ENCODE results near the gene BDH1.

DNA sequence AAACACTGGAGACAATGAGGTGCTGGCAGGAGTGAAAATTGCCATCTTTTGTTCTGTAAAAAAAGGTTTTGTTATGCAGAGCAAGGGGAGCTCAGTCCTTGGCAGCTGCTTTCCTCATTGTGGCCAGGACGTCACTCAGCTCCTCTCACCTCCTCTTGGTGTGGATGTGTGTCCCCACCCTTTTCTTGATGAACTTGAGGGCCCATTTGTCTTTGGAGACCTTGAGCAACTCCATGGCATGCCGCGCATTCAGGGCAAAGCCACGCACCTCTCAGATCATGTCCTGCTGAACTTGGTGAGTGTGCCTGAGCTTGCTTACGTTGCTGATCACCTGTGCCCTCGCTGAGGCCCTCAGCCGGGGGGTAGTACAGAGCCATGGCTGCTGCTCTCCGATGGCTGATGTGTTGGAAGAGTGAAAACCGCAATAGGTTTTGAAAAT is 24.5 kb upstream of the BDH1 start:
- TF ChIP-seq, protein P1, sequence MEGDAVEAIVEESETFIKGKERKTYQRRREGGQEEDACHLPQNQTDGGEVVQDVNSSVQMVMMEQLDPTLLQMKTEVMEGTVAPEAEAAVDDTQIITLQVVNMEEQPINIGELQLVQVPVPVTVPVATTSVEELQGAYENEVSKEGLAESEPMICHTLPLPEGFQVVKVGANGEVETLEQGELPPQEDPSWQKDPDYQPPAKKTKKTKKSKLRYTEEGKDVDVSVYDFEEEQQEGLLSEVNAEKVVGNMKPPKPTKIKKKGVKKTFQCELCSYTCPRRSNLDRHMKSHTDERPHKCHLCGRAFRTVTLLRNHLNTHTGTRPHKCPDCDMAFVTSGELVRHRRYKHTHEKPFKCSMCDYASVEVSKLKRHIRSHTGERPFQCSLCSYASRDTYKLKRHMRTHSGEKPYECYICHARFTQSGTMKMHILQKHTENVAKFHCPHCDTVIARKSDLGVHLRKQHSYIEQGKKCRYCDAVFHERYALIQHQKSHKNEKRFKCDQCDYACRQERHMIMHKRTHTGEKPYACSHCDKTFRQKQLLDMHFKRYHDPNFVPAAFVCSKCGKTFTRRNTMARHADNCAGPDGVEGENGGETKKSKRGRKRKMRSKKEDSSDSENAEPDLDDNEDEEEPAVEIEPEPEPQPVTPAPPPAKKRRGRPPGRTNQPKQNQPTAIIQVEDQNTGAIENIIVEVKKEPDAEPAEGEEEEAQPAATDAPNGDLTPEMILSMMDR (IDR thresholded peaks at IDR 0.05; ENCODE audit: insufficient read depth, low read length, poor library complexity, severe bottlenecking), result no peak
- no peak for TF ChIP-seq EZH2phosphoT487 (conservative IDR thresholded peaks at IDR 0.05; ENCODE audit: low read length)

Data from SU-DHL-6 (cell line).